Erythroblast (primary cell): ENCODE results near the gene CT83.

Experiments used
- GATA1 ChIP-seq: IDR thresholded peaks from 2 replicates; pipeline ENCODE4 v1.6.1; 2011; ENCODE audit warnings: low read depth, mild to moderate bottlenecking, control low read depth, low read length, moderate library complexity
- POLR2A ChIP-seq: IDR thresholded peaks from 2 replicates; pipeline ENCODE4 v1.6.1; 2011; ENCODE audit warnings: mild to moderate bottlenecking, low read length

DNA sequence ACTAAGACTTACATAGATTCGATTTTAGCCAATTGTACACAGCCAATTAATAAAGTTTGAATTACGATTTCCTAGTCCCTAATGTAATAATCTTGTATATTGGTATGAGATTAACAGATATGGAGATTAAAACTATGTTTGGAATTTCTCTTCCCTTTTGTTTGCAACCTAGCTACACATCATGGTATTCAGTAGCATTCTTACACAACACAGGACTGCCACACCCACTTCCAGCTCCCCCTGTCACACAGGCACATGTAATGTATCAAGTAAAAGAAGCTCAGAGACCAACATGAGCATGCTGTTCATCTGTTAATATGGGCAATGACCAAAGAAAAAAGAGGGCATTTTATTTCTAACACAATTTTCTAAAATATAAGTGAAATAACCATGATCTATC is 13.6 kb downstream of the CT83 start:
- TF ChIP-seq POLR2A (no peak), GATA1 (no peak)
